Gastroesophageal sphincter (tissue), 4 donors: ENCODE measurements around the gene DNAJA3. TPM values are rescaled to one million over a fixed set of nuclear protein-coding genes. Genes with fewer than 3 reads are reported as not detected.

Experiments
- ATAC-seq: fragments of 150-250 bp; one replicate; pipeline ENCODE4 v1.9.1; 2016; ENCODE audit warnings: mild to moderate bottlenecking, moderate library complexity
- H3K27ac ChIP-seq, 4 donors: fragments of 200-600 bp; sonication (generic) in 3 of 4; 1 replicate in 3 of 4; 2 replicates in 1 of 4; pipeline ENCODE4 v1.5.1; 2016 to 2019
- H3K27me3 ChIP-seq: fragments of 200-600 bp; sonication (generic); one replicate; pipeline ENCODE4 v1.5.1; 2019
- H3K36me3 ChIP-seq, 2 donors: fragments of 200-600 bp; sonication (generic); one replicate each; pipeline ENCODE4 v1.5.1; 2019; ENCODE audit warnings: control low read depth in 1 of 2
- H3K4me1 ChIP-seq, 3 donors: fragments of 200-600 bp; sonication (generic); 1 replicate in 2 of 3; 2 replicates in 1 of 3; pipeline ENCODE4 v1.5.1; 2016 to 2019; ENCODE audit warnings: control low read depth in 2 of 3
- H3K4me3 ChIP-seq, 2 donors: fragments of 200-600 bp; sonication (generic); one replicate each; pipeline ENCODE4 v1.5.1; 2019; ENCODE audit warnings: mild to moderate bottlenecking in 1 of 2, moderate library complexity in 1 of 2
- H3K9me3 ChIP-seq, 3 donors: fragments of 200-600 bp; sonication (generic); one replicate each; pipeline ENCODE4 v1.5.1; 2017 to 2019; ENCODE audit warnings: control low read depth in 2 of 3
- CTCF ChIP-seq, 4 experiments: fragments of 200-600 bp in 2 of 4; fragments of 450-650 bp in 2 of 4; sonication (generic) in 1 of 4; IDR thresholded peaks; one replicate each; pipeline ENCODE4 v1.5.1; 2017 to 2019; ENCODE audit warnings: antibody characterized with exemption in 4 of 4, mild to moderate bottlenecking in 2 of 4, moderate library complexity in 2 of 4
- EP300 ChIP-seq: sonication (generic); formaldehyde crosslinking; IDR thresholded peaks from one replicate; pipeline ENCODE4 v1.6.1; 2017; ENCODE audit warnings: antibody characterized with exemption, mild to moderate bottlenecking
- POLR2A ChIP-seq, 2 donors: fragments of 450-650 bp; IDR thresholded peaks; one replicate each; pipeline ENCODE4 v1.6.1; 2017; ENCODE audit warnings: antibody characterized with exemption in 2 of 2, mild to moderate bottlenecking in 2 of 2, moderate library complexity in 1 of 2
- POLR2AphosphoS5 ChIP-seq: sonication (generic); formaldehyde crosslinking; IDR thresholded peaks from one replicate; pipeline ENCODE4 v1.6.1; 2017; ENCODE audit warnings: antibody characterized with exemption
- WGBS, 2 donors: methylation state at CpG; one replicate each; pipeline ENCODE4 v1.1.5; 2018; ENCODE audit warnings: low coverage in 1 of 2; 5-methylcytosine and 5-hydroxymethylcytosine counted together
- total RNA-seq, 4 donors: library from RNA; depleted of rRNA; stranded (reverse); fragments of >200 nt; gene quantifications; one replicate each; pipeline ENCODE4 v1.1.0, GENCODE V29; 2016

Gene DNAJA3
- total RNA-seq, 4 donors from 2014 or later, result 39.6 to 55.6 (median 43.9) TPM

DNA sequence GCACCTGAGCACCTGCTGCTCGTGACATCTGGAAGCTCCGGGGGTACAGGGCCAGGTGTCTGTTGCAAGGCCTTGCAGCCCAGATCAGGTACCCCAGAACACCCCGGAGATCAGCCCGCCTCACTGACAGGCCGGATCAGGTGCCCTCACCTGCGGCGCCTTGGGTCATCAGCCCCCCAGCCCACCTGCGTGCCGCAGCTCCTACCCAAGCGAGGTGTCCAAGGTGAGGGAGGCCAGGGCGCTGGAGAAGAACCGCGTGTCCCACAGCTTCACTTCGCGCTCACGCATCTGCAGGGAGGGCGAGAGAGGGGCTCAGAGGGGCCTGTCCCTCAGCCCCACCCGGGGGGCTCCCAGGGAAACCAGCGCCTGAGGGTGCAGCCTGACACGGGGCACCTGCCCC lies 37.9 kb upstream of the DNAJA3 start:
- Histone ChIP-seq H3K27me3 (no peaks in the 10 kb centered on the region), H3K27ac (peak overlapping the region in 3 of 4 donors; percentile 31 to 67 (median 64)), H3K4me3 (no peak overlapping the region), H3K4me1 (peaks cover 0 to 70% (median 16%) of the 10 kb centered on the region in 3 donors), H3K9me3 (no peaks in the 10 kb centered on the region), H3K36me3 (peaks cover 0 to 75% of the 10 kb centered on the region in 2 donors)
- ATAC-seq, result no peak
- TF ChIP-seq POLR2A (IDR thresholded peaks at IDR 0.05) (no peak), POLR2AphosphoS5 (no peak), CTCF (IDR thresholded peaks at IDR 0.05) (no peak), EP300 (no peak)
- WGBS, 2 donors, result no CpG with 5 or more reads among the region's 20 CpGs

GRCh38 chr16:4388271-4389021 lies 37.2 kb upstream of the DNAJA3 start:
- no peak for TF ChIP-seq POLR2AphosphoS5
- TF ChIP-seq POLR2A (IDR thresholded peaks at IDR 0.05), result no peak
- no peak for TF ChIP-seq CTCF (IDR thresholded peaks at IDR 0.05)
- no peak for TF ChIP-seq EP300
- Histone ChIP-seq H3K4me1 (peaks cover 0 to 76% (median 23%) of the 10 kb centered on the region in 3 donors), H3K27ac (peak overlapping the region in 3 of 4 donors; percentile 57 to 67 (median 64)), H3K4me3 (no peak overlapping the region), H3K27me3 (no peaks in the 10 kb centered on the region), H3K36me3 (peaks cover 0 to 75% of the 10 kb centered on the region in 2 donors), H3K9me3 (no peaks in the 10 kb centered on the region)
- WGBS, 2 donors, result 100% methylated on average over 1 of the region's 19 CpGs; no CpG with 5 or more reads in 1 of the 2 donors
- no peak for ATAC-seq

GRCh38 chr16:4389051-4389955 lies 36.4 kb upstream of the DNAJA3 start:
- Histone ChIP-seq H3K4me3 (no peak overlapping the region), H3K27ac (peak overlapping the region in 3 of 4 donors; percentile 57 to 67 (median 64)), H3K4me1 (peaks cover 0 to 73% (median 19%) of the 10 kb centered on the region in 3 donors), H3K27me3 (no peaks in the 10 kb centered on the region), H3K36me3 (peaks cover 0 to 75% of the 10 kb centered on the region in 2 donors), H3K9me3 (no peaks in the 10 kb centered on the region)
- TF ChIP-seq EP300, result no peak
- TF ChIP-seq CTCF (IDR thresholded peaks at IDR 0.05), result no peak
- ATAC-seq, result no peak
- 100% methylated on average over 1 of the region's 27 CpGs; no CpG with 5 or more reads in 1 of the 2 donors for WGBS, 2 donors

DNA sequence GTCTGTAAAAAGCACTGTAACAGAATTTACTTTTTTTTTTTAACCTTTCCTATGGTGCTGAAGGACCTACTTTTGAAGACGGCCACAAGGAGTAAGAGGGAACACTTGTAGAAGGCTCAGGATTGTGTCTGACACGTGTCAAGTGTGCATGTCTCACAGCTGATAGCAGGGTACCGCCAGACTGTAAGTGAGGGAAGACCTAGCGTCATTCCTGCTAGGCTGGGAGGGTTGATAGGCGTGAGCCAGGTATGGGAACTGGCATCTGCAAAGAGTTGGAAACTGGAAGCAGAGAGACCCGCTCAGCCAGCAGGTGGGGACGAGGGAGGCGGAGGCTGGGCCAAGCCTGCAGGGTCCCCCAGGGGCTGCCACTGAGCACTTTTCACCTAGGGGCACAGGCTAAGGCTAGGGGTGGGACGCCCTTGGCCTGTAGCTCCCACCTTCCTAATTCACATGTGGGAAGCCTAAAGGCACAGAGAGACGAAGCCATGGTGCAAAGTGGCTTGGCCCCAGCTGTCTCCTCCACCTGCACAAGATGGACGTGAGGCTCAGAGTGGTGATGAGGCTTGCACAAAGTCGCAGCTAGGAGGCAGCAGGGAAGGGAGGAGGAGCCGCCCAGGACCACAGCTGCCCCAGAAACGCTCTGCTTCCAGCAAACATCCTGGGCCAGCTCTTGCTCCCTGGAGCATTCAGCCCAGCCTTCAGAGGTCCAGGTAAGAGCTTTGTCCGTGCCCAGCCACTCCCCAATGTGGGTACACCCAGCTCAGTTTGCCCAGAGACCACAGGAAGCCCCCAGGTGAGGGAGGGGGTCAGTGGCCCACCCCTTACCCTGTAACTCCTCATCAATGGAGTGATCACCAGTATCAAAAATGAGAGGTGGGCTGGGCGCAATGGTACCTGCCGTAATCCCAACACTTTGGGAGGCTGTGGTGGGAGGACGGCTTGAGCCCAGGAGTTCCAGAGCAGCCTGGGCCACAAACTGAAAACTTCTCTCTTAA lies 35.1 kb upstream of the DNAJA3 start:
- Histone ChIP-seq H3K27ac (peak overlapping the region in 1 of 4 donors; percentile 57), H3K27me3 (no peaks in the 10 kb centered on the region), H3K4me1 (peaks cover 0 to 62% (median 19%) of the 10 kb centered on the region in 3 donors), H3K9me3 (no peaks in the 10 kb centered on the region), H3K36me3 (peaks cover 0 to 75% of the 10 kb centered on the region in 2 donors), H3K4me3 (no peak overlapping the region)
- ATAC-seq, result no peak
- WGBS, 2 donors, result 78 to 92% methylated on average over 4 to 6 of the region's 18 CpGs
- no peak for TF ChIP-seq EP300
- TF ChIP-seq POLR2AphosphoS5, result no peak
- TF ChIP-seq POLR2A (IDR thresholded peaks at IDR 0.05), result no peak
- TF ChIP-seq CTCF (IDR thresholded peaks at IDR 0.05), result no peak
